NCI-H128 (cell line): ENCODE data around the gene PXK.
"Not testable (repeated sequence)": the region's sequence is repeated elsewhere in the genome, so short reads cannot be mapped to it uniquely, and the experiment has no call there.

Source experiments
- DNase-seq: peaks from one replicate; lab custom pipeline; 2025; ENCODE audit not compliant: unreplicated experiment; lab: John Stamatoyannopoulos, UW

PXK gene

DNA sequence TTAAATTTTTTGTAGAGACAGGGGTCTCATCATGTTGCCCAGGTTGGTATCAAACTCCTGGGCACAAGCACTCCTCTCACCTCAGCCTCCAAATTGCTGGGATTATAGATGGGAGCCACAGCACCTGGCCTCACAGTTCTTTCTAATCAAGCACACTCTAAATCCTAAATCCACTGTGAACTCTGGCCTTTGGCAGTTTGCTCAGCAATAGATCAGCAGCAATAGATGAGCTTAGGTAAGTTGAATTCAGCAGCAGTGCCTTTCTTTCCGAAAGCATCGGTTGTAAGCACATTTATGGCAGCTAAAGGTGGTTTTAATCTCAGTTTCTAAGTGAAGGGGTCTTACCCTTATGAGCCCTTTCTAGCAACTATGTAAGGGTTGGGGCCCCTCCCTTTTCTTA is 84.4 kb downstream of the PXK start:
- no peak for DNase-seq

DNA sequence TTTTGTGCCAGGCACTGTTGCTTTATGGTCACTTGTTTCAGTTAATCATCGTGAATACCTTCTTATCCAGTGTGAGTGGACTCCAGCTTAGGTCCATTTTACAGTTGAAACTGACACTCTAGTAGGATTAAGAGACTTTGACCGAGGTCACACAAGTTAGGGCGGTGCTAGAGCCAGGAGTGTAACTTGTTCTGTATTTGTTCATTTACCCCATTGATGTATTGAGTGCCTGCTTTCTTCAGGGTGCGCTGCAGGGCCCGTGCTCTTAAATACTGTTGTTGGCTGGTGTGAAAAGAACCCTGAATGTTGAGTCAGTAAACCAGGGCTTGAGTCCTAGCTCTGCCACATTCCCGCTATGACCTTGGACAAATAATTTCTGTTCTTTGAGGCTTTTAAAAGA is 85.5 kb downstream of the PXK start:
- no peak for DNase-seq

DNA sequence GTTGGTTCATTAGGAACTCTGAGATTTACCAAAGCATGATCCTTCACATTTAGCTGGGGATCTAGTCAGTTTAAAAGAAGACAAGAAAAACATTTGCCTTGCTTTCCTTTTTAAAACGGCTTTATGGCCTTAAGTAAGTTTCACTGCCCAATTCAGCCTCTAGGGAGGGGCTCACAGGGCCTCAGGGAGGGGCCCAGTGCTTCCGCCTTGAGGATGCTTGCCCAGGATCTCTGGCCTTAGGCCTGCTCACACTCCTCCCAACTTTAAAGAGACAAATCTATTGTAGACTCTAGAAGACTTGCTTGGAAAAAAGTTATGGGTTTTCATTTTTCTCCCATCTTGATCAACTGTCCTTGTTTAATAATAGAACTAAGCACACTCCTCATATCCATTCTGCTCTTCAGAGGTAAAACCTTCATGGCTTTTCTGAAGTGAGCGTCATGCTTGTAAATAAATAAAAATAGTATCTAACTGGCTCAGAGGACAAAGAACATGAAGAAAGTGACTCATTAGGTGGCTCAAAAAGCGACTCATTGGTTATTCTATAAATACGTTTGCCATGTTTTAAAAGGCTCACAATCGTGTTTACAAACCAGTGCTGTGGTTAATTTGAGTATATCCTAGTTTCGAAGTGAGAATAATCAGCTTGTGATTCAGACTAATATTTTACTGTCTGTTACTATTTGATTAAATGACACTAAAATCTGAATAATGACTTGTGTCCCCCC is 87.3 kb downstream of the PXK start:
- DNase-seq: no peak

- no peak for DNase-seq
These were observed 88.3 kb downstream of the PXK start for GRCh38 chr3:58421004-58421403.

DNA sequence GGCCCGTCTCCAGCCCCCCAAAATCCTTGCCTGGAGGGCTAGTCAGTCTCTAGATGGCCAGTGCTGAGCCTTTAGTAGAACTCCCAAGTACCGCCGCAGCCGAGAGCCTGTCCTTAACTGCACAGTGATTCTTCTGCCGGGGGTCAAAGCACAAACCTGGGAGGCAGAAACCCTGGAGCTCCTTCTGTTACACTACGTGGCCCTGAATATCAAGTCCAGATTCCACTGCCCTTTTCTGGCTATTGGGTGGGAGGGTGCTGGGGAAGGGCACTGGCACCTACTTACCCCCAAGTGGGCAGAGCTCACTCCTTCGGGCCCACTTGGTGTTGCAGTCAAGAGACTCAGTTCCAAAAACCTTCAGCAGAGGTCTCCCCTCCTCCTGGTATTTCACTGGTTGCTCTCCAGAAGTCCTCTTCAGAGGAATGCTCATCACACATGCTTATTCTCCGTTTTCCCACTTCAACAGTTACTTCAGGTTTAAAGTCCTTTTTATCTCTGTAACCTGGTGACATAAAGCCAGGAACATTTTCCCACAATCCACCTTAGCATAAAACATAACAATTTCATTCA is 90.1 kb downstream of the PXK start:
- no peak for DNase-seq

GRCh38 chr3:58424613-58425012 is 91.9 kb downstream of the PXK start:
- DNase-seq: no peak

- DNase-seq: no peak
These were observed 93.1 kb downstream of the PXK start for GRCh38 chr3:58425782-58426181.

- no peak for DNase-seq
These were observed 95.1 kb downstream of the PXK start for GRCh38 chr3:58427661-58428361.

GRCh38 chr3:58429657-58430056 is 97.0 kb downstream of the PXK start:
- no peak for DNase-seq

- no peak for DNase-seq
These were observed 100.2 kb downstream of the PXK start for GRCh38 chr3:58432905-58433304.

GRCh38 chr3:58433400-58434167 is 100.9 kb downstream of the PXK start, which contains the start of gene PDHB:
TSS of gene PDHB (minus strand) at chr3:58433832. CDS start at chr3:58433809, 23 bp downstream.
- DNase-seq: peak; percentile 63

- no peak for DNase-seq
These were observed 101.4 kb downstream of the PXK start for GRCh38 chr3:58434168-58434504.

DNA sequence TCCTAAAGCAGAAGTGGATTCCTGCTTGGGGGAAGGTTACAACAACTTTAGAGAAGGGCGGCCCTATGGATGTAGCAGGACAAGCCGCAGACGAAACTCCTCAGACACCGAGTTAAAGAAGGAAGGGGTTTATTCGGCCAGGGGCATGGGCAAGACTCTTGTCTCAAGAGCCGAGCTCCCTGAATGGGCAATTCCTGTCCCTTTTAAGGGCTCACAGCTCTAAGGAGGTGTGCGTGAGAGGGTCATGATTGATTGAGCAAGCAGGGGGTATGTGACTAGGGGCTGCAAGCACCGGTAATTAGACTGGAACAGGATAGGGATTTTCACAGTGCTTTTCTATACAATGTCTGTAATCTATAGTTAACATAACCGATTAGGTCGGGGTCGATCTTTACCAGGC is 101.8 kb downstream of the PXK start:
- DNase-seq: no peak

- DNase-seq: no peak
These were observed 102.3 kb downstream of the PXK start for GRCh38 chr3:58434990-58435389.

GRCh38 chr3:58437276-58437675 is 104.6 kb downstream of the PXK start:
- not testable (repeated sequence) for DNase-seq

GRCh38 chr3:58440996-58441355 is 108.3 kb downstream of the PXK start:
- not testable (repeated sequence) for DNase-seq

- no peak for DNase-seq
These were observed 109.1 kb downstream of the PXK start for GRCh38 chr3:58441514-58442450.

GRCh38 chr3:58452176-58452575 is 119.5 kb downstream of the PXK start:
- DNase-seq: no peak

DNA sequence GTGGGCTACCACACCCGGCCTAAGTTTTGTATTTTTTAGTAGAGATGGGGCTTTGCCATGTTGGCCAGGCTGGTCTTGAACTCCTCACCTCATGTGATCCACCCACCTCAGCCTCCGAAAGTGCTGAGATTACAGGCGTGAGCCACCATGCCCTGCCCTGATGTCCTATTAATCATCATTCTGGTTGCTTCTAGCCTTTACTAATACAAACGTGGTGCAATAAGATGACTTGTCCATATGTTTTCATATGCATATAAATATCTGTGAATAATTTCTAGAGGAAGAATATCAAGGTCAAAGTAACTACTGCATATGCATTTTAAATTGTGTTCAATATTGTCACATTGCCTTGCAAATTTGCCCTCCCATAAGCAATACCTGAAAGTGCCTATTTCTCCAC is 126.5 kb downstream of the PXK start:
- no peak for DNase-seq

DNA sequence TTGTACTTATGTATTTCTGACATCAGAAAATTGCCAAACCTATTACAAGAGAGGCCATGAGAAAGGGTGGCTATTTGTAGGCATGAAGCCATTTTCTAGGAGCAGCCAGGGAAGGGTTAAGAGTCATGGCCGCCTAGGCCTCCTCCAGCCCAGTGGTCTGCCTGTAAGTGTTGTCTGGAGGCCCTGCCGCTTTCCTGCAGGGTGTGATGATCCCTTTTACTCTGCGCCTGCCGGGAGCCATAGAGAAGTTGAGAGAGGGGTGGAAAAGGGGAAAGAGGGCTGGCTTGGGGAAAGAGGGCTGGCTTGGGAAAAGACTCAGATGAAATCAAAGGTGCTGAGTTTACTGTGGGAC is 130.1 kb downstream of the PXK start:
- DNase-seq: no peak
